HG02973 (cell line): Measurements from ENCODE around the gene ENPP3.

Source experiments
- ATAC-seq: cut with Tn5 transposase; IDR thresholded peaks from one replicate; pipeline ENCODE4 v1.9.1; 2021; ENCODE audit warnings: moderate library complexity; ENCODE audit not compliant: unreplicated experiment

Gene ENPP3

GRCh38 chr6:131762984-131763383 lies 125.9 kb downstream of the ENPP3 start:
- no peak for ATAC-seq

- ATAC-seq = no peak
These were observed 126.6 kb downstream of the ENPP3 start for GRCh38 chr6:131763749-131764148.

DNA sequence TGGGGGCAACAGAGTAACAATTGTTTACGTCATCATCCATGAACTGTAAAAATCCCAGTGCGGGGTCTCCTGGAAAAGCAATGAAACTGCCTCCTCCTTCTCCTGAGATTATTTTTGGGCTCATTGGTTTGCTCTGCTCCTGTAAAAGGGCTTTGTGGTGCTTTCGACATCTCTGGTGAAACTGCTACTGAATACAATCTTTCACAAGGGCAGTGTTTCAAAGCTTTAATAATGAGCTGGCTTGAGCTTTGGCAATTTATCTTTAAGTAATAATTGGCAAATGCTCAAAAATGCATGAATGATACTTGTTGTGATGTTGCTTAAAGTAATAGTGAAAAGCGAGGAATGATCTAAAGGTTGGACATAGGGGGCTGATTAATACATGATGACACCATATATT lies 127.2 kb downstream of the ENPP3 start:
- no peak for ATAC-seq

GRCh38 chr6:131765081-131765803 lies 128.1 kb downstream of the ENPP3 start:
- no peak for ATAC-seq

GRCh38 chr6:131765804-131766135 lies 128.7 kb downstream of the ENPP3 start:
- ATAC-seq = no peak

DNA sequence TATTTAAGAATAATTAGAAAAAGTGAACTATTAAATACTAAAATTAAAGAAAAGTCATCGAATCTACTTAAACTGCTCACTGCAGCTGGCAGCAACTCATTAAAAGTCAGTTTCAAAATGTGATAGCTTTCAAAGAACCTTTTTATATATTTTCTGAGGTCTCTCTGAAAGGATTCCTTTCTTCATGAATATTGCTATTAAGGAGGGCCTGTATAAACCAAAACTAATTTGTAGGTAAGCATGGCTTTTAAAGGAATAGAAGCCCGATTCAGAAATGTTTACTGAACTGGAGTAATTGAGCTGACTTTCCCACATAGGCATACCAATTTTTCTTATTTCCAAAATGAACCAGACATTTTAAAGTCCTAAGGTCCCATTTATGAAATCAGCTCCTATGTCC lies 129.5 kb downstream of the ENPP3 start:
- ATAC-seq = no peak

DNA sequence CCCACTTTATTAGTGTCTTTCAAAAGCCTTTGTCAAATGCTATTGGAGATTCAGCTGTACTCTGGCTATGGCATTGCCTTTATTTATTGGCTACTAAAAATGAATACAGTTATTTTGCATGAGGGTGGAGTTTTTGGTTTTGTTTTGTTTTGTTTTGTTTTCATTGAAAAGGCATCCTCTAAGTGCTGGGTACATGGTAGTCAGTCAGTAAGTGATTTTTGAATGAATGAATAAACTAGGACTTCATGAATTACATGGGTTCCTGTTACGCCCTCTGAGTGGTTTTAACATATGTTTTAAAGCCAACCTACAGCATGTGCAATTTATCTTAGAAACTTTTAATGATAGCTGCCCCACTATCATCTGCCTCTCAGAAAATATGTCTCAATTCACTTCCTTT lies 131.9 kb downstream of the ENPP3 start:
- no peak for ATAC-seq

GRCh38 chr6:131769385-131770141 lies 132.5 kb downstream of the ENPP3 start:
- no peak for ATAC-seq

DNA sequence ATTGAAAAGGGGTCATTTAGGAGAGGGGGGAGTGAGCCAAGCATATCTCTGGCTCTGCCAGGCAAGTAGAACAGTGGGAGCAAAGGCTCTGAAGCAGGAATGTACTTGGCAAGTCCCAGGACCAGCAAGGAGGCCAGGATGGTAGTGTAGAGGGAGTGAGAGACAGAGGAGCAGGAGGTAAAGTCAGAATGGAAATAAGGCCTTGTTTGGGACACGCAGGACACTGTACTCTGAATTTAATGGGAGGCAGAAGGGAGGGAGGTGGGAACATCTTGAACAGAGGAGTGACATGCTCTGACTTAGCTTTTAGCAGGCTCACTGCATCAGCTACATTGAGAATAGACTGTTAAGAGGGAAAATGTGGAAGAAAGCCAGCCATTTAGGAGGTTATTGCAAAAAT lies 133.7 kb downstream of the ENPP3 start:
- no peak for ATAC-seq

GRCh38 chr6:131773284-131773950 lies 136.3 kb downstream of the ENPP3 start:
- no peak for ATAC-seq

DNA sequence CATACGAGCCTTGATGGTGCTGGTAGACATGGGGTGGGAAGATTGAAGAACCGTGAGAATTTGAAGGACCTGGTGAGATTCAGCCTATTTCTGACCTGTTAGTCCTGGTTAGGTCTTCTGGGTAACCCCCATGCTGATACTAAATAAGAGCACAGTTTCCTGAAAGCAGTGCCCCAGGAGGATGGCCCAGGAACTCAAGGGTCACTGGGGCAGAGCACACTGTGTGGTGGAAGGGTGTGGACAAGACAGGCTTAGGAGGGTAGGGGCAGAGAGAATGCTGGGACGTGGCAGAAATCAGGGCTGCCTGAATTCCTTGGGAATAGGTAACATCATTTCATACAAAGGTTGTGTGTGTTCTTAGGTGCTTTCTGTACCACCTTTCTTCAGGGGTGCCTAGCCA lies 138.8 kb downstream of the ENPP3 start:
- no peak for ATAC-seq

- no peak for ATAC-seq
These were observed 139.9 kb downstream of the ENPP3 start for GRCh38 chr6:131776985-131777384.

GRCh38 chr6:131778169-131778568 lies 141.1 kb downstream of the ENPP3 start:
- no peak for ATAC-seq

GRCh38 chr6:131779304-131779703 lies 142.2 kb downstream of the ENPP3 start:
- ATAC-seq = no peak

- ATAC-seq = no peak
These were observed 143.5 kb downstream of the ENPP3 start for GRCh38 chr6:131780600-131780999.

- ATAC-seq = no peak
These were observed 144.6 kb downstream of the ENPP3 start for GRCh38 chr6:131781687-131782086.

DNA sequence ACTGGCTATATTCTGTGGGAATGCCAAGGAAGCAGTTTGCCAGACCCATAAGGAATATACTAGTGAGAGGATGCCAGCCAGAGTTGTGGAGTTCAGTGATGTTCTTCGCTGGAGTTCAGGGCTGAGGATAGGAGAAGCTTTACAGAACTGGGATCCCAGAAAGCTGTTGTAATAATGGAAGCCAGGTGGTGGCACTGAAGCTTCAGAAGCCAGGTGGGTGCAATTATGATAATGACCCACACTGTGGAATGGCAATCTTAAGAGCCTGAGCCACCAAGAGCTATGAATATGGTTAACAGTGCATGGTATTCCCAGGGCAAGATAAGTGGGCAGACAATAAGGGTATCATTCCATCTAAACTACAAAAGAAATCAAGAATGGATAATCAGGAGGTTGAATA lies 145.7 kb downstream of the ENPP3 start:
- no peak for ATAC-seq

GRCh38 chr6:131784561-131784960 lies 147.5 kb downstream of the ENPP3 start:
- no peak for ATAC-seq

DNA sequence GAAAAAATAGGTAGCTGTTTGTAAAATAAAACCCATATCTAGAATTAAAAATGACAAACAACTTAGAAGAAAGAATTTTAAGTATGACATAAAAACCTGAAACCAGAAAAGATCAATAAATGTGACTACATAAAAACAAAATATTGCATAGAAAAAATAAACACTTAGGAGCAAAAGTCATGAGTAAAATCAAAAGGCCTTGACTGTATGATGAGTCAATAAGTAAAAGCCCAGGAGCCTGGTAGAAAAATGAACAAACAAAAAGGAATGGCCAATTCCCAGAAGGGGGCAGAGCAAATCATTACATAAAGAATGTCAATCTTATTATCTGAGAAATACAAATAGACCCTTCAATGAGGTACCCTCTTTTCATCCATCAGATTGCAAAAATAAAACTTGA lies 150.0 kb downstream of the ENPP3 start:
- ATAC-seq = no peak

DNA sequence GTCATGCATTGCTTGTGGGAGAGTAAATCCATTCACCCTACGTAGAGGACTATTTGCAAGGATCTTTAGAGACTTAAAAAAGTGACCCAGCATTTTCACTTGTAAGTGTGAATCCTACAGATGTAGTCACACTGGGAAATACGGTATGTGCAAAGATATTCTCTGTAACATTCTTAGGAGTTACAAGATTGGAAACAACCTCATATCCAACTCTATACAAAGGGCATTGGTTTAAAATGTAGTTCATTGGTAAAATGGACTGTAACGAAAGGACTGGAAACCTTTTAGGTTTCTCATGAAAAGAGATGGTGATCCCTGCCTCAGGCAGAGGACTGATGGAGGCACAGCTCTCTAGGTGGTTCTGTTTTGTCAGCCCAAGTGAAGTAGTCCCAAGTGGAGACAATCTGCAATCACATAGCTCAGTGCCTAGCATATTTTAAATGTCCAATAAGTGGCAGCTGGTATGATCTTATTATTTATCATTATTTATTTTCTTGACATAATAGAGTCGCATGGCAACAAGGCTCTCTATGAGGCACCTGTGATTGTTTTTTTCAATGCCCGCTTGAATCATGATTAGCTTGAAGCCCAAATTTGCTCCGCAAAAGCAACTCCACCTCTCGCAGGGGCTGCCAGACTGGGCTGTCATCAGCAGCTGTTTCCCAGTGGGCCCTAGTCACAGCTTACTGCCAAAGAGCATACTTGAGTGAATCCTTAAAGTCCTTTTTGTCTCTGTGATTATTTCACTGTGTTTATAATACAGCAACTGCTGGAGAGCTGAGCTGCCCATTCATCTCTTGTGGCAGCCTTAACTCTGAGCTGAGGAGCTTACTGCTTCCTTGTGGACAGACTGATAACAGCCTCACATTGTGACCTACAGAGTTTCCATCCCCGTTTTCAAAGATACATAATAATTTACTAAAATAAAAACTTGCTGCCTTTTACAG lies 150.9 kb downstream of the ENPP3 start:
- ATAC-seq = no peak

- ATAC-seq = no peak
These were observed 152.1 kb downstream of the ENPP3 start for GRCh38 chr6:131789219-131789618.
